ENCODE results near the gene AGPAT1.

Gene AGPAT1, protein sequence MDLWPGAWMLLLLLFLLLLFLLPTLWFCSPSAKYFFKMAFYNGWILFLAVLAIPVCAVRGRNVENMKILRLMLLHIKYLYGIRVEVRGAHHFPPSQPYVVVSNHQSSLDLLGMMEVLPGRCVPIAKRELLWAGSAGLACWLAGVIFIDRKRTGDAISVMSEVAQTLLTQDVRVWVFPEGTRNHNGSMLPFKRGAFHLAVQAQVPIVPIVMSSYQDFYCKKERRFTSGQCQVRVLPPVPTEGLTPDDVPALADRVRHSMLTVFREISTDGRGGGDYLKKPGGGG

DNA sequence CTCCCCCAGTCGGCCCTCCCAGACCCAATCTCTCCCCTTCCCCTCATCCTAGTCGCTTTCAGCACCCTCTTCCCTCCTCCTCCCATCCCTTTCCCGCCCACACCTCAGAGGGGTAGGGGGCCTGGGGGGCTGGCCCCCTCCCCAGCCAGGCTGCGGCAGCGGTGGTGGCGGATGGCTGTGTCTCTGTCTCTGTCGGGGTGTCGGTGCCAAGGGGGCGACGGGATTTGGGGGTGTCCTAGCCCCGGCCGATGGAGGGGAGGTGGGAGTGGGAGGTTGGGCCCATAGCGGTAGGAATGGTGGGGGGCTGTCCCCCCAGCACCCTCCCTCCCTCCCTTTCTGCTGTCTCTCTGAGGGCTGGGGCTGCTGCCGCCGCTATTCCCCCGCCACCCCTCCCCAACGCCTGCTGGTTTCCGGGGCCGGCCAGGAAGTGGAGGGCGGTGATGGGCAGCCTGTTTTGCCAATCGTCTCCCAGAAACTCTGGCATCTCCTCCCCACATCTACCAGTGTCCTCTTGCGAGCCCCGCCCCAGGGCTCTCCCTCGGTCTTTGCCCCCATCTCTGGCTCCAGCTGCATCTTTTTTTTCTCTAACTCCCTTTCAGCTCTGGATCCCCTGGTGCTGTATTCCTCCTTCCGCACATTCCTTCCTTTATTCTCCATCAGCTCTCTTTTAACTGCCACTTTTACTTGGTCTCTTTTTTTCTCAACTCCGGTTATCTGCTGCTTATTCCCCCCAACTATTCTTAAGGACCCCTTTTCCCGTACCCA, at the start of gene AGPAT1:
AGPAT1 (minus strand) TSS at position 374 of the 765 bp plus-strand sequence. CDS start 4,588 bp downstream, outside the sequence.
- DNase-seq (ENCODE audit: low spot score), result peak; percentile 98
- TF ChIP-seq, protein P1, sequence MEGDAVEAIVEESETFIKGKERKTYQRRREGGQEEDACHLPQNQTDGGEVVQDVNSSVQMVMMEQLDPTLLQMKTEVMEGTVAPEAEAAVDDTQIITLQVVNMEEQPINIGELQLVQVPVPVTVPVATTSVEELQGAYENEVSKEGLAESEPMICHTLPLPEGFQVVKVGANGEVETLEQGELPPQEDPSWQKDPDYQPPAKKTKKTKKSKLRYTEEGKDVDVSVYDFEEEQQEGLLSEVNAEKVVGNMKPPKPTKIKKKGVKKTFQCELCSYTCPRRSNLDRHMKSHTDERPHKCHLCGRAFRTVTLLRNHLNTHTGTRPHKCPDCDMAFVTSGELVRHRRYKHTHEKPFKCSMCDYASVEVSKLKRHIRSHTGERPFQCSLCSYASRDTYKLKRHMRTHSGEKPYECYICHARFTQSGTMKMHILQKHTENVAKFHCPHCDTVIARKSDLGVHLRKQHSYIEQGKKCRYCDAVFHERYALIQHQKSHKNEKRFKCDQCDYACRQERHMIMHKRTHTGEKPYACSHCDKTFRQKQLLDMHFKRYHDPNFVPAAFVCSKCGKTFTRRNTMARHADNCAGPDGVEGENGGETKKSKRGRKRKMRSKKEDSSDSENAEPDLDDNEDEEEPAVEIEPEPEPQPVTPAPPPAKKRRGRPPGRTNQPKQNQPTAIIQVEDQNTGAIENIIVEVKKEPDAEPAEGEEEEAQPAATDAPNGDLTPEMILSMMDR (IDR thresholded peaks at IDR 0.05; ENCODE audit: extremely low read depth, missing control alignments), result no peak

- TF ChIP-seq, protein P1 (IDR thresholded peaks at IDR 0.05; ENCODE audit: extremely low read depth, missing control alignments), result no peak
- DNase-seq (ENCODE audit: low spot score), result no peak
These were observed 48.8 kb upstream of the AGPAT1 start for GRCh38 chr6:32224696-32225095.

DNA sequence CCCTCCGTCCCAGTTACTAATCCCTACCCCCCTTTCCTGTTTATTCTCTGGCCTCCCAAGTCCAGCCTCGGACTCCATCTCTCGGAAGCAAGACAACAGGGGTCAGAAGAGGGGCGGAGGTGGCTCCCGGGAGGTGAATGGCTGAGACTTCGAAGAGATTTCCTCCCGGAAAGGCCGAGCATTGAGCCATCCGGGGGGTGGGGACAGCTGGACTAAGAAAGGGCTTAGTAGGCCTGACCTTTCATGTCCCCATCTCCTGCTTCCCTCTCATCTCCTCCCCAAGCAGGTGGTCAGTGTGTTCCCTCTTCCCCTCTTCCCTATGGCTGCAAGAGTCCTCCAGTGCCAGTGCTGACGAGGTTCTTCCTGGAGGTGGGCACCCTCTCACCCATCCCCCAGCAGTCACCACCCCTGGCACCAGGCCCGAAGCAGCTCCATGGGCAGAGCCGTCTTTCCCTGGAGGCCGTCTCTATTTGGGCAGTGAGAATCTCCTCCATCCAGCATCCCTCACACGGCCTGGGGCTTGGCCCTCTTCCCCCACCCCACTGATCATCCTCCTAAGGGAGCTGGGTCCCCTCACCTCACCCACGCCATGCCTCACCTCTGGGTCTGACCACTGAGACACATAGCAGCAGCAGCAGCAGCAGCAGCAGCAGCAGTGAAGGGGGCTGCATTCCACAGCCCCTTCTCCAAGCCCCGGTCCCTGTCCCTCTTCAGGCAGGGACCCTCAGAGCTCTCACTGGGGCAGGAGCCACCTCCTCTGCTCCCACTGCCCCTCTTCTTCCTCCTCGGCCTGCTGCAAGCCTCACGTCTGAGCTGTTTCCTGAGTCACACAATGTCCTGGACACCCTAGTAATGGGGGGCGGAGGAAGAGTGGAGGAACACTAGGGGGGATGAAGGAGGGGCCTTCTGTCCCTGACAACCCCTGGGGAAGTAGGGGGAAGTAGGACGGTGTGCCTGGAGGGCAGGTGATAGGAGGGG, 47.7 kb upstream of the AGPAT1 start, which contains the start of gene NOTCH4:
NOTCH4 (minus strand) TSS at position 810 of the 978 bp plus-strand sequence; CDS start at position 671, 139 bp downstream.
- TF ChIP-seq, protein P1 (IDR thresholded peaks at IDR 0.05; ENCODE audit: extremely low read depth, missing control alignments), result no peak
- DNase-seq (ENCODE audit: low spot score), result no peak

DNA sequence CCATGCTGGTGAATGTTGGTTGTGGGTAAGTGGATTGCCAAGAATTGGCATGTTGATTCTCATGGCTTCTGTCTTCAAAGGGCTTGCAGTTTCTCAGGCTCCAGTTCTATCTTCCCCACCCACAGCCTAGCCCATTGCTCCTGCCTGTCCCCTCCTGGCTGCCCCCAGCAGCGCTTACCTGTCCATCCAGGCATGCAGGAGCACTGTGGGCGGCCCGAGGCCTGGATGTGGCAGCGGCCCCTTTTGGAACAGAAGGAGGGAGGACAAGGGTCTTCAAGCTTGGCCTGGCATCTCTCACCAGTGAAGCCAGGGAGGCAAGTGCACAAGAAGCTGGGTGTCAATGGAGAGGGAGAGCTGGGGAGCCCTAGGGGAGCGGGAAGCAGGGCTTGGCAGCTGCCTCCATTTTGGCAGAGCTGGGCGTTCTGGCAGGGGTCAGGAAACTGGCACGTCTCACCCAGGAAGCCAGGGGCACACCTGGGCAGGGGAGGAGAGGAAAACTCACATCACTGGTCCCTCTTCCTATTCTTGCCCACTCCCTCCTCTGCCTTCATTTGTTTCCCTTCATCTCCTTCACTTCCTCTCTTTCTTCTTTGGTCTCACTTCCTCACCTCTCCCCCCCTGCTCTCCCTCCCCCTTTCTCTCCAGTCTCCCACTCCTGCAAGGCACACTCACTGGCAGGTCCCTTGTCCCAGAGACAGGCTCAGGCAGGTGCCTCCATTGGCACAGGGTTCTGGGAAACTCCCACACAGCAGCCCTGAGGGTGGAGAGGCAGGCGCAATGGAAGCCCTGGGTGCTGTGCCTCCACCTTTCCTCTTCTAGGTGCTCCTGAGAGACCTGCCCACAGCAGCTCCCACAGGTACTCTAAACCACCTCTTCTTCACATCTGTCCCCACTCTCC, 46.7 kb upstream of the AGPAT1 start:
- DNase-seq (ENCODE audit: low spot score), result no peak
- TF ChIP-seq, protein P1 (IDR thresholded peaks at IDR 0.05; ENCODE audit: extremely low read depth, missing control alignments), result no peak

DNA sequence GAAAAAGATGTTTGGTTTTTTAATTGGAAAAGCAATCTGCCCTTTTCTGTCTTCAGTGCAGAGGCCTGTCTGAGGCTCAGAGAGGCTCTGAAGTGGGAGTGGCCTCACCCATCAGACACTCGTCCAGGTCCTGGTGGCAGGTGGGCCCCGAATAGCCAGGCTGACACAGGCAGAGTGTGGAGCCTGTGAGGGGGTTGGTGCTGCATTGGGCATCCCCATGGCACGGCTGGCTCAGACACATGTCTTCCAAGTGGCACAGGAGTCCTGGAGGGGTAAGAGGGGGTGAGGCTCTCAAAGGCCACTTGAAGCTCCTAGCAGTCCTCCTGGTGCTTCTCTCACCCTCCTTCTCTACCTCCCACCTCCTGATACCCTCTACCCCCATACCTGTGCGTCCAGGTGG, 44.1 kb upstream of the AGPAT1 start:
- TF ChIP-seq, protein P1 (IDR thresholded peaks at IDR 0.05; ENCODE audit: extremely low read depth, missing control alignments), result no peak
- DNase-seq (ENCODE audit: low spot score), result no peak

- no peak for DNase-seq (ENCODE audit: low spot score)
- TF ChIP-seq, protein P1 (IDR thresholded peaks at IDR 0.05; ENCODE audit: extremely low read depth, missing control alignments), result no peak
These were observed 42.3 kb upstream of the AGPAT1 start for GRCh38 chr6:32218167-32218566.

Data from GM20000 (cell line).